NCI-H1436 (cell line): ENCODE data around the gene MMP11.
A peak's percentile ranks its signal among the peaks of the same experiment; 100 is the strongest.
"Not testable (repeated sequence)": the region's sequence is repeated elsewhere in the genome, so short reads cannot be mapped to it uniquely, and the experiment has no call there.

Source experiments
- DNase-seq: peaks from one replicate; lab custom pipeline; 2025; lab: John Stamatoyannopoulos, UW

Gene MMP11

GRCh38 chr22:23772649-23773473 lies at the start of gene MMP11:
Gene MMP11 (plus strand): TSS chr22:23772849. CDS start chr22:23772871, 22 bp downstream.
- peak; percentile 44 for DNase-seq

- DNase-seq, result not testable (repeated sequence)
Measured at GRCh38 chr22:23728108-23728507, 44.5 kb upstream of the MMP11 start.

- no peak for DNase-seq
Measured at GRCh38 chr22:23737696-23738095, 35.0 kb upstream of the MMP11 start.

- no peak for DNase-seq
Measured at GRCh38 chr22:23742505-23743264, 30.0 kb upstream of the MMP11 start.

- DNase-seq, result no peak
Measured at GRCh38 chr22:23743303-23743705, 29.3 kb upstream of the MMP11 start.

GRCh38 chr22:23744001-23744400 lies 28.6 kb upstream of the MMP11 start:
- DNase-seq, result no peak

- no peak for DNase-seq
Measured at GRCh38 chr22:23744485-23744884, 28.2 kb upstream of the MMP11 start.

- no peak for DNase-seq
Measured at GRCh38 chr22:23745791-23746190, 26.9 kb upstream of the MMP11 start.

- DNase-seq, result no peak
Measured at GRCh38 chr22:23749841-23750301, 22.8 kb upstream of the MMP11 start.

GRCh38 chr22:23750367-23750713 lies 22.3 kb upstream of the MMP11 start:
- DNase-seq, result no peak

GRCh38 chr22:23750714-23751440 lies 21.8 kb upstream of the MMP11 start, which contains the start of gene ZNF70:
Gene ZNF70 (minus strand): TSS chr22:23751112. CDS start chr22:23745140, 5,972 bp downstream.
- peak; percentile 86 for DNase-seq

GRCh38 chr22:23751441-23751996 lies 21.1 kb upstream of the MMP11 start:
- no peak for DNase-seq

GRCh38 chr22:23752090-23752691 lies 20.5 kb upstream of the MMP11 start:
- no peak for DNase-seq

- no peak for DNase-seq
Measured at GRCh38 chr22:23752750-23753149, 19.9 kb upstream of the MMP11 start.

- DNase-seq, result no peak
Measured at GRCh38 chr22:23753385-23753784, 19.3 kb upstream of the MMP11 start.

- DNase-seq, result no peak
Measured at GRCh38 chr22:23754220-23754919, 18.3 kb upstream of the MMP11 start, which contains the start of gene VPREB3. Gene VPREB3 (minus strand): TSS chr22:23754425. CDS start chr22:23754363, 62 bp downstream.

- DNase-seq, result no peak
Measured at GRCh38 chr22:23754980-23755636, 17.5 kb upstream of the MMP11 start.

- DNase-seq, result no peak
Measured at GRCh38 chr22:23755711-23756110, 16.9 kb upstream of the MMP11 start.

- DNase-seq, result no peak
Measured at GRCh38 chr22:23756891-23757290, 15.8 kb upstream of the MMP11 start.

- no peak for DNase-seq
Measured at GRCh38 chr22:23759566-23759965, 13.1 kb upstream of the MMP11 start.
